Measurements from ENCODE around the gene ANKRD65. TPM values are rescaled to one million over a fixed set of nuclear protein-coding genes. Genes with fewer than 3 reads are reported as not detected.
A peak's percentile ranks its signal among the peaks of the same experiment; 100 is the strongest.
"Not testable (repeated sequence)": the region's sequence is repeated elsewhere in the genome, so short reads cannot be mapped to it uniquely, and the experiment has no call there.

ANKRD65 gene
- total RNA-seq, 3 donors from 2014 or later, result 0.81 to 11.3 (median 1.9) TPM

DNA sequence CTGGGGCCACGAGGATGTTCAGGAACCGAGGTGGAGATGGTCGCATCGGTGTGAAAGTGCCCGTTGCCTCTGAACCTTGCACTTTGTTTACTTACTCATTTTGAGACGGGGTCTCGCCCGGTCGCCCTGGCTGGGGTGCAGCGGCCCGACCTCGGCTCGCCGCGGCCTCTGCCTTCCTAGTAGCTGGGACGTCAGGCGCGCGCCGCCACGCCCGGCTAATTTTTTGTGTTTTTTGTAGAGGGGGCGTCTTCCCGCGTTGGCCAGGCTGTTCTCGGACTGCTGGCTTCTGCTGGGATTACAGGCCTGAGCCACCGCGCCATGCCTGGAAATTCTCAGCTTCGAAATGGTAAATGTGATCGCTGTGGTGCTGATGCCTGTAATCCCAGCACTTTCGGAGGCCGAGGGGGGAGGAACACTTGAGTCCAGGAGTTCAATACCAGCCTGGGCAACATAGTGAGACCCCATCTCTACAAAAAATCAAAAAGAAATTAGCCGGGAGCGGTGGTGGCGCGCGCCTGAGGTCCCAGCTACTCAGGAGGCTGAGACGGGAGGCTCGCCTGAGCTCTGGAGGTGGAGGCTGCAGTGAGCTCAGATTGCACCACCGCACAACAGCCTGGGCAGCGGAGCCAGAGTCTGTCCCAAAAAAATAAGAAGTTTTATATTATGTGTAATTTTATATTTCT, 13.3 kb downstream of the ANKRD65 start:
- ATAC-seq, result peak; percentile 36
- TF ChIP-seq, protein P1, sequence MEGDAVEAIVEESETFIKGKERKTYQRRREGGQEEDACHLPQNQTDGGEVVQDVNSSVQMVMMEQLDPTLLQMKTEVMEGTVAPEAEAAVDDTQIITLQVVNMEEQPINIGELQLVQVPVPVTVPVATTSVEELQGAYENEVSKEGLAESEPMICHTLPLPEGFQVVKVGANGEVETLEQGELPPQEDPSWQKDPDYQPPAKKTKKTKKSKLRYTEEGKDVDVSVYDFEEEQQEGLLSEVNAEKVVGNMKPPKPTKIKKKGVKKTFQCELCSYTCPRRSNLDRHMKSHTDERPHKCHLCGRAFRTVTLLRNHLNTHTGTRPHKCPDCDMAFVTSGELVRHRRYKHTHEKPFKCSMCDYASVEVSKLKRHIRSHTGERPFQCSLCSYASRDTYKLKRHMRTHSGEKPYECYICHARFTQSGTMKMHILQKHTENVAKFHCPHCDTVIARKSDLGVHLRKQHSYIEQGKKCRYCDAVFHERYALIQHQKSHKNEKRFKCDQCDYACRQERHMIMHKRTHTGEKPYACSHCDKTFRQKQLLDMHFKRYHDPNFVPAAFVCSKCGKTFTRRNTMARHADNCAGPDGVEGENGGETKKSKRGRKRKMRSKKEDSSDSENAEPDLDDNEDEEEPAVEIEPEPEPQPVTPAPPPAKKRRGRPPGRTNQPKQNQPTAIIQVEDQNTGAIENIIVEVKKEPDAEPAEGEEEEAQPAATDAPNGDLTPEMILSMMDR (IDR thresholded peaks at IDR 0.05), result no peak
- no peaks in the 10 kb centered on the region for H3K36me3 ChIP-seq (ENCODE audit: low read depth)
- intact Hi-C loops (cut with DNase I, micrococcal nuclease), result no loop called here
- peak; percentile 18 to 60 (median 55) for DNase-seq
- peaks cover 14% of the 10 kb centered on the region for H3K4me1 ChIP-seq (ENCODE audit: low read depth)
- no peaks in the 10 kb centered on the region for H3K9me3 ChIP-seq
- H3K4me3 ChIP-seq, result peak overlapping the region; percentile 91

DNA sequence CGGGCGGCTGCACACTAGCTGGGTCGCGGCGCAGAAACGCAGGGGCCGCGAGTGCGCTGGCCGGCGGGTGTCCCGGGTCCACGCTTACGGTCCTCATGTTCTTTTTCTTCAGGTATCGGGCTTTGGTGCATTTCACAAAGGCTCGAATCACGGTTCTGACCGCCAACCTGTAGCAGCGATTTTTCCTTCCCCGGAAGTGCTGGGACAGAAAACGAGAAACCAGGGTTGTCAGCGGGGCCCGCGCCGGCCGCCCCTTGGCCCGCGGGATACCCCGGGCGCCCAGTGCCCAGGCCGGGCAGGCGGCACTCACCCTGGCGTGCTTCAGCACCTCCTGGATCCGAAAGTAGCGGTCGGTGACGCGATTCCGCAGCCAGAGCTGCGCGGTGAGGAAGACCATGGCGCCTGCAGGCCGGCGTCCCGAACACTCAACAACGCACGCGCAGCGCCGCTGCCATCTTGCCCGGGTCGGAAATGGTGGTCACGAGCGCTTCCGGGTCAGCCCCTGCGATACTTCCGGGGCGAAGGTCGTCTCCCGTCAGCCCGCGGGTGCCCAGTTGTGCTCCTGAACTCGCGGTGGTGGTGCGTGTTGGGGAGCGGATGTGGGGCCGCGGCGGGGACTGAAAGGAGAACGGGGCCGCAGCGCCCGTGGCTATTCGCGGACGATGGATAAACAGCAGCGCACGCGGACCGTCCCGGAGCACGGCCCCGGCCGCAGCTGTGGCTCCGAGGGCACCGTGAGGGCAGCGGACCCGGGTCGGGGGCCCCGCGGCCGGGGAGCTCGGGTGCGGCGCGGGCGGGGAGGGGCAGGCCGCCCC, 14.0 kb downstream of the ANKRD65 start, which contains the start of gene MRPL20:
Gene MRPL20, minus strand, starts transcription at position 473 of the 815 bp plus-strand sequence. Its CDS starts 76 bp downstream, at position 397.
- H3K9me3 ChIP-seq, result no peaks in the 10 kb centered on the region
- TF ChIP-seq, protein P1 (IDR thresholded peaks at IDR 0.05), result no peak
- peak; percentile 99 for ATAC-seq

DNA sequence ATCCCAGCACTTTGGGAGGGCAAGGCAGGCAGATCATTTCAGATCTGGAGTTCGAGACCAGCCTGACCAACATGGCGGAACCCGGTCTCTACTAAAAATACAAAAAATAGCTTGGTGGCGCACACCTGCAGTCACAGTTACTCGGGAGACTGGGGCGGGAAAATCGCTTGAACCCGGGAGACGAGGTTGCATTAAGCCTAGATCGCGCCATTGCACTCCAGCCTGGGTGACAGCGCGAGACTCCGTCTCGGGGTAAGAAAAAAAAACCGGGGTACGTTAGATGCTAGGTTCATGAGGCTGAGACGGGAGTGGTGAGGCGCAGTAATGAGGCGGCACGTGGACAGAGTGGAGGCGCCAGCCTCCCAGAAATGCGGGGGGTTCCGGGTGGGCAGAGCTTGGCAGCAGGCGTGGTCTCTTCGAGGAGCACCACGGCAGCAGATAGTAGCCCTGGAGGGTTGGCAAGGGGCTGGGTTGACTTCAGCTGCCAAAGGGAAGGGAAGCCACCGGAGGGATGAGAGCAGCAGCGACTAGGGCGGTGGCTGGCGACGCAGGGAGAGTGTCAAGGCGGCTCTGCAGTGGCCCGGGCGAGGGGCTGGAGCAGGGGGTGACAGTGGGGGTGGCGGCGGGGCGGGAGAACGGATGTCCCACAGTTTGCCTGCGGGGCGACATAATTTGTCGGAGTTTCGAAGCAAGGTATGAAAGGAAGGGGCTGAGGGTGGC, 14.8 kb downstream of the ANKRD65 start:
- TF ChIP-seq, protein P1 (IDR thresholded peaks at IDR 0.05), result no peak
- intact Hi-C loops (cut with DNase I, micrococcal nuclease), result no loop called here
- peak in 1 of 3 donors; percentile 56 for DNase-seq
- Histone ChIP-seq H3K9me3 (no peaks in the 10 kb centered on the region), H3K36me3 (ENCODE audit: low read depth) (no peaks in the 10 kb centered on the region), H3K4me1 (ENCODE audit: low read depth) (peaks cover 14% of the 10 kb centered on the region), H3K4me3 (peak overlapping the region; percentile 91)
- peak; percentile 3 for ATAC-seq

More for the DNA sequence above, 14.0 kb downstream of the ANKRD65 start, which contains the start of gene MRPL20:
- peak; percentile 95 to 97 (median 96) for DNase-seq
- Histone ChIP-seq H3K4me3 (peak within 1 kb of the TSS; percentile 91), H3K4me1 (ENCODE audit: low read depth) (peaks cover 14% of the 10 kb centered on the region), H3K36me3 (ENCODE audit: low read depth) (no peaks in the 10 kb centered on the region)
- intact Hi-C loops (cut with DNase I, micrococcal nuclease), result no loop called here

DNA sequence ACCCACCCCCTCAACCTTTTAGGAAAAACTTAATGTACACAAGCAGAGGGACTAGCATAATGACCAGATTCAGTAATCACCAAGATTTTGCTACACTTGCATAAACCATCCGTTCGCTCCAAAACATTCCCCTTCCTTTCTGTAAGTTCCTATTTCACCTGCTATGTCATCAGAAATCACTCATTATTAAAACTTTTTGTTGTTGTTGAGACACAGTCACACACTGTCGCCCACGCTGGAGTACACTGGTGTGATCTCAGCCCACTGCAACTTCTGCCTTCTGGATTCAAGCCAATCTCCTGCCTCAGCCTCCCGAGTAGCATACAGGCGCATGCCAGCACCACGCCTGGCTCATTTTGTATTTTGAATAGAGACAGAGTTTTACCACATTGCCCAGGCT, 17.4 kb downstream of the ANKRD65 start:
- intact Hi-C loops (cut with DNase I, micrococcal nuclease), result no loop called here

DNA sequence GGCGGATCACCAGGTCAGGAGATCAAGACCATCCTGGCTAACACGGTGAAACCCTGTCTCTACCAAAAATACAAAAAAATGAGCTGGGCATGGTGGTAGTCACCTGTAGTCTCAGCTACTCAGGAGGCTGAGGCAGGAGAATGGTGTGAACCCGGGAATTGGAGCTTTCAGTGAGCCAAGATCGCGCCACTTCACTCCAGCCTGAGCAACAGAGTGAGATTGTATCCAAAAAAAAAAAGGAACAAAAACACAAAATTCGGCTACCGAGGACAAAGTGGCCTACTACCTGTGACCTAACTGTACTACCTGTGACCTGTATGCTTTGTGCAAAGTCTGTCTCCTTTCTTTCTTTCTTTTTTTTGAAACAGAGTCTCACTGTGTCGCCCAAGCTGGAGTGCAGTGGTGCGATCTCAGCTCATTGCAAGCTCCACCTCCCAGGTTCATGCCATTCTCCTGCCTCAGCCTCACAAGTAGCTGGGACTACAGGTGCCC, 18.1 kb downstream of the ANKRD65 start:
- intact Hi-C loops (cut with DNase I, micrococcal nuclease); H3K4me3 ChIP-seq; H3K36me3 ChIP-seq (ENCODE audit: low read depth); DNase-seq; ATAC-seq; H3K9me3 ChIP-seq: not testable (repeated sequence)
- H3K4me1 ChIP-seq (ENCODE audit: low read depth), result peaks cover 22% of the 10 kb centered on the region

More for the DNA sequence above, 17.4 kb downstream of the ANKRD65 start:
- ATAC-seq (no peak), DNase-seq (no peak)
- H3K9me3 ChIP-seq, result no peaks in the 10 kb centered on the region
- H3K4me1 ChIP-seq (ENCODE audit: low read depth), result peaks cover 22% of the 10 kb centered on the region
- no peak overlapping the region for H3K4me3 ChIP-seq
- no peaks in the 10 kb centered on the region for H3K36me3 ChIP-seq (ENCODE audit: low read depth)
- TF ChIP-seq, protein P1 (IDR thresholded peaks at IDR 0.05), result no peak
